Measurements from ENCODE around the gene TBC1D19. TPM values are rescaled to one million over a fixed set of nuclear protein-coding genes. Genes with fewer than 3 reads are reported as not detected.

Gene TBC1D19
- total and polyA plus RNA-seq, 8 donors, result 1.8 to 8.2 (median 4.3) TPM

- no peak for DNase-seq
Measured at GRCh38 chr4:26713563-26714151, 129.8 kb downstream of the TBC1D19 start.

GRCh38 chr4:26715636-26716242 lies 131.9 kb downstream of the TBC1D19 start:
- Histone ChIP-seq H3K36me3 (no peaks in the 10 kb centered on the region), H3K9me3 (no peaks in the 10 kb centered on the region), H3K27me3 (no peaks in the 10 kb centered on the region), H3K4me3 (no peak overlapping the region), H3K27ac (no peak overlapping the region), H3K4me1 (no peaks in the 10 kb centered on the region)
- ATAC-seq (no peak), FAIRE-seq (no peak), DNase-seq (no peak)
- 93 to 95% methylated on average over 1 of the region's 1 CpG for WGBS, 2 donors
- intact Hi-C loops (cut with DNase I), result no loop called here
- TF ChIP-seq CTCF (IDR thresholded peaks at IDR 0.05), result no peak

More at GRCh38 chr4:26713563-26714151, 129.8 kb downstream of the TBC1D19 start:
- no peak for ATAC-seq
- no peaks in the 10 kb centered on the region for H3K4me1 ChIP-seq
- no peaks in the 10 kb centered on the region for H3K36me3 ChIP-seq
- H3K4me3 ChIP-seq, result no peak overlapping the region
- no peak for TF ChIP-seq CTCF (IDR thresholded peaks at IDR 0.05)
- no peak for FAIRE-seq
- H3K9me3 ChIP-seq, result no peaks in the 10 kb centered on the region
- WGBS, 2 donors, result 97 to 100% methylated on average over 2 of the region's 2 CpGs
- intact Hi-C loops (cut with DNase I), result no loop called here
- no peaks in the 10 kb centered on the region for H3K27me3 ChIP-seq
- no peak overlapping the region for H3K27ac ChIP-seq

GRCh38 chr4:26717332-26717731 lies 133.4 kb downstream of the TBC1D19 start:
- intact Hi-C loops (cut with DNase I), result no loop called here
- ATAC-seq, result no peak
- H3K27me3 ChIP-seq, result no peaks in the 10 kb centered on the region
- H3K27ac ChIP-seq, result no peak overlapping the region
- no peaks in the 10 kb centered on the region for H3K4me1 ChIP-seq
- no peak for DNase-seq
- H3K36me3 ChIP-seq, result no peaks in the 10 kb centered on the region
- H3K4me3 ChIP-seq, result no peak overlapping the region
- FAIRE-seq, result no peak
- no peaks in the 10 kb centered on the region for H3K9me3 ChIP-seq
- no peak for TF ChIP-seq CTCF (IDR thresholded peaks at IDR 0.05)
- WGBS, 2 donors, result 65 to 79% methylated on average over 2 of the region's 2 CpGs

- peak in 3 of 4 donors; percentile 24 to 36 (median 31) for TF ChIP-seq CTCF (IDR thresholded peaks at IDR 0.05)
- Histone ChIP-seq H3K9me3 (no peaks in the 10 kb centered on the region), H3K27ac (no peak overlapping the region), H3K4me1 (no peaks in the 10 kb centered on the region), H3K36me3 (peaks cover 0 to 2% (median 0%) of the 10 kb centered on the region in 3 donors), H3K4me3 (no peak overlapping the region), H3K27me3 (no peaks in the 10 kb centered on the region)
- intact Hi-C loops (cut with DNase I), result no loop called here
- FAIRE-seq (peak; percentile 95), DNase-seq (no peak), ATAC-seq (peak in 3 of 4 donors; percentile 52 to 66 (median 66))
- WGBS, 2 donors, result 19 to 34% methylated on average over 1 of the region's 1 CpG
Measured at GRCh38 chr4:26719954-26720552, 136.2 kb downstream of the TBC1D19 start.

GRCh38 chr4:26721685-26722084 lies 137.8 kb downstream of the TBC1D19 start:
- no peak for DNase-seq
- TF ChIP-seq CTCF (IDR thresholded peaks at IDR 0.05), result no peak
- WGBS, 2 donors, result 84 to 89% methylated on average over 1 of the region's 1 CpG
- intact Hi-C loops (cut with DNase I), result no loop called here
- no peak for ATAC-seq
- Histone ChIP-seq H3K27ac (no peak overlapping the region), H3K9me3 (no peaks in the 10 kb centered on the region), H3K36me3 (peaks cover 0 to 4% (median 0%) of the 10 kb centered on the region in 3 donors), H3K4me3 (no peak overlapping the region), H3K27me3 (no peaks in the 10 kb centered on the region), H3K4me1 (no peaks in the 10 kb centered on the region)
- FAIRE-seq, result no peak
